ENCODE data around the gene SUCLG2. TPM values are rescaled to one million over a fixed set of nuclear protein-coding genes. Genes with fewer than 3 reads are reported as not detected.

The SUCLG2 gene
- total RNA-seq, 1 donor from 2014 or later: 33.8 TPM

- no peak for DNase-seq (ENCODE audit: low spot score)
- no peaks in the 10 kb centered on the region for H3K9me3 Mint-ChIP-seq (ENCODE audit: unreplicated experiment)
- peaks cover 6% of the 10 kb centered on the region for H3K4me1 Mint-ChIP-seq (ENCODE audit: unreplicated experiment)
- H3K27ac Mint-ChIP-seq (ENCODE audit: unreplicated experiment): no peak overlapping the region
- H3K36me3 Mint-ChIP-seq (ENCODE audit: low read depth, unreplicated experiment): no peaks in the 10 kb centered on the region
- H3K4me3 Mint-ChIP-seq (ENCODE audit: unreplicated experiment): no peak overlapping the region
- TF ChIP-seq, protein P1, sequence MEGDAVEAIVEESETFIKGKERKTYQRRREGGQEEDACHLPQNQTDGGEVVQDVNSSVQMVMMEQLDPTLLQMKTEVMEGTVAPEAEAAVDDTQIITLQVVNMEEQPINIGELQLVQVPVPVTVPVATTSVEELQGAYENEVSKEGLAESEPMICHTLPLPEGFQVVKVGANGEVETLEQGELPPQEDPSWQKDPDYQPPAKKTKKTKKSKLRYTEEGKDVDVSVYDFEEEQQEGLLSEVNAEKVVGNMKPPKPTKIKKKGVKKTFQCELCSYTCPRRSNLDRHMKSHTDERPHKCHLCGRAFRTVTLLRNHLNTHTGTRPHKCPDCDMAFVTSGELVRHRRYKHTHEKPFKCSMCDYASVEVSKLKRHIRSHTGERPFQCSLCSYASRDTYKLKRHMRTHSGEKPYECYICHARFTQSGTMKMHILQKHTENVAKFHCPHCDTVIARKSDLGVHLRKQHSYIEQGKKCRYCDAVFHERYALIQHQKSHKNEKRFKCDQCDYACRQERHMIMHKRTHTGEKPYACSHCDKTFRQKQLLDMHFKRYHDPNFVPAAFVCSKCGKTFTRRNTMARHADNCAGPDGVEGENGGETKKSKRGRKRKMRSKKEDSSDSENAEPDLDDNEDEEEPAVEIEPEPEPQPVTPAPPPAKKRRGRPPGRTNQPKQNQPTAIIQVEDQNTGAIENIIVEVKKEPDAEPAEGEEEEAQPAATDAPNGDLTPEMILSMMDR (IDR thresholded peaks at IDR 0.05; ENCODE audit: unreplicated experiment): no peak
- H3K27me3 Mint-ChIP-seq (ENCODE audit: unreplicated experiment): no peaks in the 10 kb centered on the region
Observed at GRCh38 chr3:67325231-67325630, 329.2 kb downstream of the SUCLG2 start.

All from endothelial cell (in vitro differentiated cells).